ENCODE results near the gene MC1R. TPM values are rescaled to one million over a fixed set of nuclear protein-coding genes. Genes with fewer than 3 reads are reported as not detected.

The MC1R gene
- total and polyA plus RNA-seq, 2 of the 8 experiments (the other 6 are each of a cell fraction or from before 2014, with no cell fraction given): 2.2 to 2.9 TPM

DNA sequence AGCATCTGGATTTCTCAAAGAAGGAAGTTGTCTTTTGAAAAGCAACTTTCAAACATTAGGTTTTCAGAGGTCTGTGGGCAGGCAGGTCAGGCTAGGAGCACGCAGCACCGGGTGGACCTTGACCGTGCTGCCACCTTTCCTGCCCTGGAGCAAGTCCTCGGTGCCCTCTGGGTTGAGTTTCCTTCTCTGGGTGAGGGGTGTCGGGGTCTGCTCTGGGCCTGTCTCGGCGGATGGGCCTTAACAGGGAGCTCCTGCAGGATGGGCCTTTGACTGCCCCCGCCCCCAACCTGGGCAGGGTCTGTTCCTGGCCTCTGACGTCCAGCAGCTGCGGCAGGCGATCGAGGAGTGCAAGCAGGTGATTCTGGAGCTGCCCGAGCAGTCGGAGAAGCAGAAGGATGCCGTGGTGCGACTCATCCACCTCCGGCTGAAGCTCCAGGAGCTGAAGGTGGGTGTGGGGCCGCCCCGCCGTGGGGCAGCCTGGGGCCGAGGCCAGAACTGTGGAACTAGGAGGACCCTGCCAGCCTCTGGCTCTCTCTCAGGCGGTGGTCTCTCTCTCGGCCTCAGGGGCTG, 38.6 kb downstream of the MC1R start:
- Histone ChIP-seq H3K79me2 (ENCODE audit: control insufficient read depth in 1 of 2, insufficient read depth in 2 of 2, low read length in 2 of 2) (no peaks in the 10 kb centered on the region), H4K20me1 (replicated peaks in 1 of 2; ENCODE audit: control insufficient read depth in 1 of 2, insufficient read depth in 2 of 2, low read length in 2 of 2) (peaks cover 6 to 7% of the 10 kb centered on the region in 2 experiments), H3K4ac (replicated peaks; ENCODE audit: insufficient read length, low read depth, low read length) (no peak overlapping the region), H3K9ac (replicated peaks in 1 of 4; ENCODE audit: extremely low read depth in 1 of 4, low read depth in 3 of 4, low read length in 3 of 4) (no peak overlapping the region), H3K23me2 (ENCODE audit: low read depth, low read length) (no peaks in the 10 kb centered on the region), H2AFZ (ENCODE audit: low read length) (no peak overlapping the region), H2BK5ac (ENCODE audit: low read depth, low read length) (no peak overlapping the region), H2BK12ac (ENCODE audit: low read depth, low read length) (no peak overlapping the region), H3K56ac (replicated peaks; ENCODE audit: insufficient read length, low read depth, low read length) (no peak overlapping the region), H3K27me3 (replicated peaks in 1 of 4; ENCODE audit: control insufficient read depth in 3 of 4, extremely low read depth in 1 of 4, insufficient read depth in 3 of 4, low read length in 3 of 4) (no peaks in the 10 kb centered on the region), H2AK5ac (ENCODE audit: low read depth, low read length) (no peak overlapping the region), H3K36me3 (ENCODE audit: control insufficient read depth in 2 of 4, insufficient read depth in 4 of 4, low read length in 3 of 4) (peaks cover 0 to 5% (median 3%) of the 10 kb centered on the region in 4 experiments; a peak in 4 of 8 replicates), H3K79me1 (ENCODE audit: low read depth, low read length) (no peaks in the 10 kb centered on the region), H3K4me3 (ENCODE audit: extremely low read depth in 1 of 4, insufficient read depth in 2 of 4, low read depth in 3 of 4, low read length in 4 of 4) (no peak overlapping the region), H2BK20ac (ENCODE audit: low read length) (no peak overlapping the region), H3K4me1 (replicated peaks in 1 of 4; ENCODE audit: control insufficient read depth in 3 of 4, insufficient read depth in 4 of 4, low read length in 3 of 4) (peaks cover 0 to 3% (median 0%) of the 10 kb centered on the region in 4 experiments; a peak in 4 of 7 replicates), H3K4me2 (ENCODE audit: insufficient read depth in 1 of 2, low read depth in 2 of 2, low read length in 2 of 2) (no peak overlapping the region), H3K23ac (ENCODE audit: insufficient read length) (no peak overlapping the region), H4K91ac (replicated peaks; ENCODE audit: insufficient read length, low read length) (no peak overlapping the region), H3K18ac (ENCODE audit: extremely low read depth, low read length) (no peak overlapping the region), H4K8ac (ENCODE audit: extremely low read depth, insufficient read depth, low read length) (no peak overlapping the region), H3K9me3 (ENCODE audit: insufficient read depth in 2 of 2, low read depth in 1 of 2, low read length in 1 of 2) (no peaks in the 10 kb centered on the region), H2BK15ac (ENCODE audit: low read length) (no peak overlapping the region), H4K5ac (ENCODE audit: insufficient read length, low read depth, low read length) (no peak overlapping the region), H2BK120ac (replicated peaks; ENCODE audit: low read depth, low read length) (no peak overlapping the region), H3K27ac (ENCODE audit: low read depth, low read length) (no peak overlapping the region), H3K14ac (ENCODE audit: insufficient read length) (no peak overlapping the region)
- DNase-seq (ENCODE audit: low read depth in 1 of 2, low spot score in 2 of 2) (no peak), FAIRE-seq (no peak)
- POLR2A ChIA-PET (ENCODE audit: partially characterized antibody): interaction anchor here (0.6 to 2.7 kb wide), 8 partner anchors 9 to 289 kb away, joined by 3 to 17 read pairs (median 3); partner anchors contain the start of gene TUBB3
- WGBS, 2 experiments (ENCODE audit: extremely low coverage in 1 of 2, insufficient coverage in 1 of 2, insufficient read length in 1 of 2, insufficient replicate concordance in 2 of 2, low coverage in 1 of 2, low lambda C conversion rate in 2 of 2, missing lambda C conversion rate in 1 of 2): 92% methylated on average over 18 of the region's 23 CpGs; no CpG with 5 or more reads in 1 of the 2 experiments
- CTCF ChIA-PET (ENCODE audit: partially characterized antibody): interaction anchor here (0.8 to 2.0 kb wide), 3 partner anchors 8 to 12 kb away, joined by 3 to 12 read pairs (median 4); partner anchors contain the start of gene DEF8
